Endometrial microvascular endothelial cells (primary cell): Measurements from ENCODE around the gene TBCD. TPM values are rescaled to one million over a fixed set of nuclear protein-coding genes. Genes with fewer than 3 reads are reported as not detected.

Experiments
- in situ Hi-C: cut with HindIII; loops from 2 replicates; pipeline ENCODE4 v1.10.0; 2017; ENCODE audit warnings: low sequenced_read_pairs, low pct_unique_long_range_greater_than_20kb; ENCODE audit errors: inconsistent ontology term
- total RNA-seq: library from RNA; depleted of rRNA; stranded (reverse); fragments of >200 nt; gene quantifications from one replicate; pipeline ENCODE4 v1.2.3, GENCODE V29; 2015; ENCODE audit errors: inconsistent ontology term

Gene TBCD
- total RNA-seq, 1 donor from 2014 or later: 88.0 TPM

DNA sequence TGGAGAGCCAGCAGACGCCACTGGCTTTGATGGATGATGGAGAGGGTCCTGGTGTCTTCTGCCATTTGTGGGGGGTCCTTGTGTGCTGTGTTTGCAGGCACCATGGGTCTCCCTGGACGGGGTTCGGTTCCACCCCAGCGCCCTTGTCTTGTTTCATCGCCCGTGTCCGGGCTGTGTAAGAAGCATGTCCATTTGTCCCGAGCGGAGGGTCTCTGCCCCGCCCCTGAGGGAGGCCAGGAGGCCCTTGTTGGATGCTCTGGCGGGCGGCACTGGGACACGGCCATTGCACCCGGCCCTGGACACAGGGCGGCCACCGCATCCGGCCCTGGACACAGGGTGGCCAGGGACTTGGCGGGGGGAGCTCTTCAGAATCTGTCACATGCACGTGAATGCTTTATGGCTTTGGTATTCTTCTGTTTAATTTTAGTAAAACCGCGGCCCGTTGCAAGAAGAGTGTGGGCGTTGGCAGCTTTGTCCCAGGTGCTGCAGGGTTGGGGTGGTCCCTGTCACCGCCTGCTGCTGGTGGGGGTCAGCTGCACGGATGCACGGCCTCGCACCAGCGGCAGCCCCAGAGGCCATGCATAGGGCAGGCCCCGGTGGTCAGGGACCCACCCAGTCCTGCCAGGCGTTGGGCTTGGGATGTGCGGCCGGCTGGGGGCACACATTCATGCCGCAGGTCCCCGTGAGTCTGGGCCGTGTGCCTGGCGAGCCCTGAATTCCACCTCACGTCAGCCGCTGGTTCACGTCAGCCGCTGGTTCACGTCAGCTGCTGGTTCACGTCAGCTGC, 108.9 kb downstream of the TBCD start:
- in situ Hi-C loops: no loop called here

DNA sequence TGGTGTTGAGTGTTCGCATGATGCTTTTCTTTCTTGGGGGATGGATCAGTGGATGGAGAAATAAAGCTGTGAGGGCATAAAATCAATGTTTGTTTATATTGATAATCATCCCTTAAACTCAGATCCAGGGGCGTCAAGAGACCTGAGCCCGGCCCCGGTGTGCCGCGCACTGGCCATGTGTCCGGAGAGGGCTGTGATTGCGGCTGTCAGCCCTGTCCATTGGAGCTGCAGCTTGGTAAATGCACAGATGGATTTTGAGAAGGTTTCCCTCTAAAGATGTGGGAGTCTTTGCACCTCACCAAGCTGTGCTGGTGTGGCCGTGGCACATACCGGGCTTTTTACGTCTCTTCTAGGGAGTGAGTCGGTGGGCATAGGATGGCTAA, 109.5 kb downstream of the TBCD start:
- in situ Hi-C loops: no loop called here

DNA sequence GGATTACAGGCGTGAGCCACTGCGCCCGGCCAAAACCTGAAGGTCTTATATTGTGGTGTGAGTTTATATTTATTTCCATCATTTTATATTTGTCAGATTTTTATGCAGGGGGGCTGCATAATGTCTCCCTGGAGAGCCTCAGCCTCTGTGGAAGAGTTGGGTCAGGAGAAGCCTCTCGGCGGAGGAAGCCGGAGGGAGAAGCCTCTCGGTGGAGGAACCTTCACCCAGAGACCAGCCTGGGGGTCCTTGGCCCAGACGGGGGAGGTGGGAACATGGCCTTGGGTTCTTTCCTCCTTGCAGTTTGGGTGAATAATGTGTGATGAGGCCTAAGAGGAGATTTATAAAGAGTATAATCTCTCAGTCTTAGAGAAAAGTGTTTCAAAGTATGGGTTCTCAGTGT, 110.3 kb downstream of the TBCD start:
- in situ Hi-C loops: no loop called here

DNA sequence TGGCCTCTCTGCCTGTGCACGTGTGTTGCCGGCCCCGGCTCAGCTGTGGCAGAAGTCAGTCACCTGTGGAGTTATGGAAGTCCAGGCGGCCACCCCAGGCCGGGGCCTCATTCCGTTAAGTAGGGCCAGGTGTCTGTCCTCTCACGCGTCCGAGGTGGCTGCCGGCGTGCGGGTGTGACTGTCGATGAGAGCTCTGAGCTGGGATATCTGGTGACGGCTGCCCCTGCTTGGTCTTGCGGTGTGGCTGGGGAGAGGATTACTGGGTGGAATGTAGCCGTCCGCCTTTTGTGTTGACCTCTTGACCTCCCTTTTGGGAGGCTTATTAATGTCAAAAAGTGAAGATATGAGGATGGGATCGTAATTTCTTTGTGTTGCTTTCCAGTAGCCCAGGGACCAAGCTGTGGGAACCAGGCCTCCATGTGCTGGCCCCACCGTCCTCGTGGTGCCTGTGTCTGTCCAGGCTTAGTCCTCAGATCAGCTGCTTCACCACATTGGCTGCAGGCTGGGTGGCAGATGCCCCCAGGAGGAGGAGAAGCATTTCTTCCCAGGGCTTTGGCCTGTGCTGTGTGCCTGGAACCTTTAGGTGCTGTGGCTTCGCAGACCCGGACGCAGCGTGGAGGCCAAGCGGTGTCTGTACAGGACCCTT, 111.0 kb downstream of the TBCD start:
- in situ Hi-C loops: no loop called here

DNA sequence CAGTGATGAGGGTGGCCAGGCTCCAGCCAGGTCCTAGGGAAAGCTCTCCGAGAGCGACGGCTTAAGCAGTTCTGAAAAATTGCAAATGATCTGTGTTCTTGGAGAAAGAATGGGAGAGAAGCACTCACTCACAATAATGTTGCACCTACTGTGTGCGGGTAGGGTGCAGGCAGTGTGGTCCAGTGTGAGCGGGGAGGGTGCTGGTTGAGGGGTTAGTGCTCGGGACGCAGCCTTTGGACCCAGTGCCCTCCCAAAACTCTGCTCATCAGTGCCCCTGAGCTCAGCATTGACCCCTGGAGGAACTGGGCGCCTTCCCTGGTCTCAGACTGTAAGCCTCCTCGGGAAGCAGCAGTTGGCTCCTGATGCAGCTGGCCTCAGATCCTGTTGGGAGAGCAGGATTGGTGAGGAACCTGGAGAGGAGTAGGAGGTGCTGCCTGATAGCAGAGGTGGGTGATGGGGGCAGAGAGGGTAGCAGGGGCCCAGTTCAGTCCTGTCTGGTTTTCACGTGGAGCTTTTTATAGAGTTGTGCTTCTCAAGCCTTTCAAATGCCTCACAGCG, 111.6 kb downstream of the TBCD start:
- in situ Hi-C loops: no loop called here

DNA sequence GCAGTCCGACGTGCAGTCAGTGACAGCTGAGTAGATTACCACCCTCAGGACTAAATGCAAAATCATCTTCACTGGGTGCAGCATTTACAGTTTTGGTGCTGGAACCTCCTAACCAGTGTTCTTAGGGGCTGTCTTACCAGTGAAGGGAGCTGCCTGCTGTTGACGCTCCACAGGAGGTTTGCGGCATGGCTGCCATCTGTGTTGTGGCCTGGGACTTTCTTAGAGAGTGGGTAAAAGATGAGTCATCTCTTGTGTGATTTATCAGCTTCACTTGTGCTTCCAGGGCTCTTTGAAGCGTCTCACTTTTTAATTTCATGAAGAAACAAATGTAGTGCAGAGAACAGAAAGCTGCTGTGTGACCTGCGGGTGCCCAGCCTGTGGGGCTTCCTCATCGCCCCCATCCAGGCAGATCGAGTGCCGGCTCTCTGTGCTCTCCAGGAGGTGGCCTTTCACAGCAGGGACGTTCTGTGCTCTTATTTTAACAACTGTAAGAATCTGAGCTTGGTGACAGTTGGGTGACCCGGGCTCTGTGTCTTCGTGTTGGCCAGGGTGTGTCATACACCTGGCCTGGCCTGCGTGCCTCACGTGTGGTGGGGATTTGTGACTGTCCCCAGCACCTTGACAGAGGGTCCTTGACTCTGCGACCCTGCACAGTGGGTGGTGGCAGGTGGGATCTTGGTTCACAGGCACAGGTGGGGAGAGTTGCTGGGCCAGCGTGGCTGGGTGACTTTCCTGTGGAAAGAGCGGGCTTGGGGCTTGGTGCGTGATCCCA, 112.3 kb downstream of the TBCD start:
- in situ Hi-C loops: no loop called here

DNA sequence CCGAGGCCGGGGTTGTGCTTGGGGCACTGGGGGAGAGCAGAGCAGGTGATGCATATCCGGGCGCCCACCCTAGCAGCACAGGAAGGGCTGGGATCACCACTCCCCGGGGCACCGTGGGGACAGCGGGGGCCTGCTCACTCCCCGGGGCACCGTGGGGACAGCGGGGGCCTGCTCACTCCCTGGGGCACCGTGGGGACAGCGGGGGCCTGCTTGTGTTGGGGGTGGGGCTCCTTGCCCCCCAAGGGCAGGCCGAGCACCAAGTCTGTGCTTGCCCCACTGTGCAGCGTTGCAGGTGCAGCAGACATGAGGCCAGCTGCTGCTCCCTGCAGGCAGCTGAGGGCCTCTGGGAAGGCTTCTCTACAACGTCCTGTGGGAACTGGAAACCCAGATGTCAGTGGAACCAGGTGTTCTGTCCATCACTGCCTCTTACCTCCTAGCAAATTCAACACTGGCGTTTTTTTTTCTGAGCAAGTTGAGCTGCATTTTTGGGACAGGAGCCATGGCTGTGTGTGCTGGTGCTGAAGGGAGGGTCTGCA, 112.9 kb downstream of the TBCD start:
- in situ Hi-C loops: no loop called here

DNA sequence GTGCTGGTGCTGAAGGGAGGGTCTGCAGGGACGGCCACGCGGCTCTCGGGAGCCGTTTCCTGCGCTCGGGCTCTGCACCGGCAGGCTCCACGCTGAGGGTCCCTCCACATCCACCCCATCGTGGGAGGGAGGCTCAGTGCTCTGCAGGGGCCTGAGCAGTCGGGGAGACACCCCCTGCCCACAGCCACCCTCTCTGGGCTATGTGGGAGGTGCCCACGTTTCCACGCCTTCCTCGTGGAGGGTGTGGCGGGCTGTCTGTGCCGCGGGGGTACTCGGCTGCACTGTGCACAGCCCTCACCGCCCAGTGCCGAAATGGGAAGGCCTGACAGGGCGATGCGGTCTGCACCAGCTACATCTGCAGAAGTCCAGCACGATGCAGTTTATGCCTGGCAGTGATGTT, 113.4 kb downstream of the TBCD start:
- in situ Hi-C loops: no loop called here

DNA sequence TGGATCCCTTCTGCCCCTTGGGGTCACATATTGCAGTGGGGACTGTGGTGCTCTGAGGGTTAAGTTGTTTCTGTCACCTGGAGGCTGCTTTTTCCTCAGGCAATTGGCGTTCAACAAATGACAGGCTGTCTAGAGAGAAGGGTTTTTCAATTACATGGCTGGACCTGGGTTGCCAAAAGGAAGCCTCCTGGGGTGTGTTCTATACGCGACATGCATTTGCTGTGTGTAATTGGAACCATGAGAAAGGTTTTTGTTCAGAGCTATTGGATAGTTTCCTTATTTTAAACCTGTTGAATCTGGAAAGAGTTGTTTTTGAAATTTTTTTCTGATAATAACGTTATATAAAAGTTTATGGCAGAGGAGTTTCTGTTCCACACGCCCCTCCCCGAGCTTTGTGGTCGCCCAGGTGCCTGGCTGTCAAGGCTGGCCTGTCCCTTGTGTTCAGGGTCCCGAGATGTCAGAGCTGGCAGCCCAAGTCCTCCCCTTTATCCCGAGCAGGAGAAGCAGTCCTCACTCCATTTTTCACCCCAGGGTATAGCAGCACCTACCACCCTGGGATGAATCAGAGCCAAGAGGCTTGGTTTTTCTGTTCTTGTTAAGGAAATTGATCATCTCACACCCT, 114.0 kb downstream of the TBCD start:
- in situ Hi-C loops: no loop called here

DNA sequence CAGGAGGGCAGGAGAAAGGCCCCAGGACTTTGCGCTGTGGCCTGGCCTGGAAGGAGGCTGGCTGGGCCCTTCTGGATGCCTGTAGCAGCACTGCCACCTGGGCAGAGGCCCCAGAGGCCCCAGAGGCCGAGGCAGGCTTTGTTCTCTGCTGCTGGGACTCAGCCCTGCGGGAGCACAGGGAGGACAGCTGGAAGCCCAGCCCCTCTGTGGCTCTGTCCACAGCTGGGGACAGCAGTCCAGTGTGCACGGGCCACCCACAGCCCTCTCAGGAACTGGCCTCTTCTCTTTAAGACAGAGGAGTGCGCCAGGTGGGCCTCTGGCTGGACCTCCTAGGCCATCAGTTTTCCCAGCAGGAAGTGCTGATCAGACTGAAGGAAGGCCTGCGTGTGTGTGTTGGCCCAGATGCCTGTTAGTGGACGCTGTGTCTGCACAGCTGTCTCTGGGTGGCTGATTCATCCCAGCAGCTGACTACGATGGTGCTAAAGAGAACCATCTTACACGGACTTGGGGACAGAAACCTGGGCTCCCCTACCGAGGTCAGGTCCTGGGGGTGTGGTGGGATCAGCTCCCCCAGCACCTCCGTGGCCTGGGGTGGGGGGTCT, 114.8 kb downstream of the TBCD start:
- in situ Hi-C loops: no loop called here

DNA sequence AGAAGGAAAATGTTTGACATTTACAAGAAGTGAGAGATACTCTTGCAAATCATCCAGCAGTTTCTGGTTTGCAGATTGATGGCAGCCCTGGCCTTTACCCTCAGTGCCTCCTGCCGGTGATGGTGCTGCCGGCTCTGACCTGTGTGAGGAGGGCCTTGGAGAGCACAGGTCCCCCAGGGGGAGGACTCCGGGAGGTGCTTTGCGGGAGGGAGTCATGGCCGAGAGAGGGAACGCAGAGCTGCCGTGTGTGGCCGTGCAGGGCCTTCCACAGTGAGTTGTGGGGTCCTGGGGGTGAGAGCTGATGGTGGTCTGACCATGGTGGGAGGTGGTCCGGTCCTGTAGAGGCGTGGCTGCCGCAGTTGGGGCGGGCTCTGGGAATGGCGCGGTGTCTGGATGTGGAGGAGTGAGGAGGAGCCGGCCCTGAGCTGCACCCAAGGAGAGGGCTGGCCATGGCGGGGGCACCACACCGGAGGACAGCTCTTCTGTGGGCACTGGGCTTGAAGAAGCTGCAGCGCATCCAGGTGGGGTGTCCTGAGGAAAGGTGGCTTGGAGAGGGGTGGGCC, 116.0 kb downstream of the TBCD start:
- in situ Hi-C loops: no loop called here

DNA sequence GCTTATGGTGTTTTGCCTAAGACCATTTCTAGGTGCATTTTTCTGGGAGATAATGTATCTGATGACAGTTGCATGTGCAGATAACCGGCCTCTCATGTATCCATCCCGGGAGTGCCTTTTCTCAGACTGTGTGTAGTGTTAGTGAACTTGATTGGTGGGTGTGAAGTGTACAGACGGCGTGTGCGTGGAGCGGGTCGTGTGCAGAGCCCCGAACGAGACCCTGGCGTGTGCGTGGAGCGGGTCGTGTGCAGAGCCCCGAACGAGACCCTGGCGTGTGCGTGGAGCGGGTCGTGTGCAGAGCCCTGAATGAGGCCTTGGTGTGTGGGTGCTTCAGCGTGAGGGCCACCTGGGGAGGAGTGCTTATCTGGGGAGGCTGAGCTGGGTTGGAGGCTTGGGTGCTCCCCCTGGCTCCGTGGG, 116.9 kb downstream of the TBCD start:
- in situ Hi-C loops: no loop called here

DNA sequence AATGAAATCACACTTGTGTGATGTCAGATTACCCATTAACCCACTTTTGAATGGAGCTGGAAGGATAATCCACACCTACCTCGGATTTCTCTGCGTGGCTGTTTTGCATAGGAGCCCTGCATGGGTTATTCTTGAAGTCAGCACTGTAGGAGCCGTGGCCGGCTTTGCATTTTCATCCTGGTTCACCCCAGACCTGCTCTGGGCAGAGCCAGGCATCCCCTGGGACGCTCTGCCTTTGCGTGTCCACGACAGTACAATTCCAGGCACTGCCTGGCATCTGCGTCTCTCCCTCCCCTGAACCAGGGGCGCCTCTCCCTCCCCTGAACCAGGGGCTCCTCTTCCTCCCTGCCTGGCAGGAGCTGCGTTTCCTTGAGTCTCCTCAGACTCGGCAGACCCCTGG, 117.7 kb downstream of the TBCD start:
- in situ Hi-C loops: no loop called here

DNA sequence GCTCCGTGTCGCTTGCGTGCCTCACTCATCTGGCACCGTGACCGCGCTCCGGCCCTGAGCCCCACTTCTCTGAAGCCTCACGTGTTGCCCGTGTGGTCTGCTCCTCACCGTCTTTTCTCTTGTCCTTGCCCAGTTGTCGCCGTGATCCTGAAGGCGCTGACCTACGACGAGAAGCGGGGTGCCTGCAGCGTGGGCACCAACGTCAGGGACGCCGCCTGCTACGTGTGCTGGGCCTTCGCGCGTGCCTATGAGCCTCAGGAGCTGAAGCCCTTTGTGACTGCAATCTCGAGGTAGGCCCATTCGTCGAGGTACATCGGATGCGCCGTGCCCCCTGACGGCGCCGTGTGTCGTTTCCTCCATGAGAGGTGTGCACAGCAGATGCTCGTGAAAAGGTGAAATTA, 118.2 kb downstream of the TBCD start:
- in situ Hi-C loops: no loop called here

DNA sequence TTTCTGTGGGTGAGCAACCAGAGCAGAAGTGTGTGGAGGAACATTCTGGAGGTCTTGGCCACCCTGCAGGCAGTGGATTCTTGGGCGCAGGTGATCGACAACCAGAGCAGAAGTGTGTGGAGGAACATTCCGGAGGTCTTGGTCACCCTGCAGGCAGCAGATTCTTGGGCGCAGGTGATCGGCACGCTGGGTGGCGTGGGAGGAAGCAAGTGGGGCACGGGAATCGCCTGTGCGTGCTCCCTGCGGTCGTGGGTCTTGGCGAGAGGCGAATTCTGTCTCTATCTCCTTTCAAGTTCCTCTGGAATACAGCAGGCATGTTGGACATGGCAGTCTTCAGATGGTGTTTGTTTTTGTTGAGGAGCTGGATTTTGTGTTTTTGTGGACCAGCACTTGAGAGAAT, 118.7 kb downstream of the TBCD start:
- in situ Hi-C loops: no loop called here

DNA sequence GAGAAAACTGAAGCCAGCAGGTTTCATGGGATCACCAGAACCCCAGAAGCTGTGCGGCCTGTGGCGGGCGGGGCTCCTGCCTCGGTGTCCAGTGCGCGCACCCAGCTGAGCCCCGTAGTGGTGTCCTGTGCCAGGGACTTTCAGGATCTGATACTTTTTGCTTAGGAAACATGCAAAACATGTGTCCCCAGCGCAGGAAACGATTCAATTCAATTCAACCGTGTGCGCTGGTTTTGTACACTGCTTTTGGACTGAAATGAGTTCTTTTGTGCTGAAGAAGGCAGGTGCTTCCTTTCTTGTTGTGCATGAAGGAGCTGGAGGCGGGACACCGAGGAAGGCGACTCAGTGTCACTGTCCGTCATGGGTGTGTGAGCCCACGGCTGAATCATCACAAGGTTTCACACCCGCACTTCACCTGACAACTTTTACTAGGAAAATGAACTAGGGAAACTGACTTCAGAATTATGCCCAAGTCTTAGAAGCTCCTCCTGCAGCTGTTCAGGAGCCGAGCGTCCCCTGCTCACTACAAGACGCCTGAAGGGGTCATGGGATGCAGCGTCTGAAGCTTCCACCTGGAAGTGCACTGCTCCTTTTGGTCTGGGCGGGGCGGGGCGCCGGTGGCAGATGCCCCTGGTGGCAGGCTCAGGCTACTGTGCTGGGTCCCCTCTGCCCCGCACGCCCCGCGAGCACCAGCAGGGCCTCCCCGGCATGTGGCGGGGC, 119.4 kb downstream of the TBCD start:
- in situ Hi-C loops: no loop called here

DNA sequence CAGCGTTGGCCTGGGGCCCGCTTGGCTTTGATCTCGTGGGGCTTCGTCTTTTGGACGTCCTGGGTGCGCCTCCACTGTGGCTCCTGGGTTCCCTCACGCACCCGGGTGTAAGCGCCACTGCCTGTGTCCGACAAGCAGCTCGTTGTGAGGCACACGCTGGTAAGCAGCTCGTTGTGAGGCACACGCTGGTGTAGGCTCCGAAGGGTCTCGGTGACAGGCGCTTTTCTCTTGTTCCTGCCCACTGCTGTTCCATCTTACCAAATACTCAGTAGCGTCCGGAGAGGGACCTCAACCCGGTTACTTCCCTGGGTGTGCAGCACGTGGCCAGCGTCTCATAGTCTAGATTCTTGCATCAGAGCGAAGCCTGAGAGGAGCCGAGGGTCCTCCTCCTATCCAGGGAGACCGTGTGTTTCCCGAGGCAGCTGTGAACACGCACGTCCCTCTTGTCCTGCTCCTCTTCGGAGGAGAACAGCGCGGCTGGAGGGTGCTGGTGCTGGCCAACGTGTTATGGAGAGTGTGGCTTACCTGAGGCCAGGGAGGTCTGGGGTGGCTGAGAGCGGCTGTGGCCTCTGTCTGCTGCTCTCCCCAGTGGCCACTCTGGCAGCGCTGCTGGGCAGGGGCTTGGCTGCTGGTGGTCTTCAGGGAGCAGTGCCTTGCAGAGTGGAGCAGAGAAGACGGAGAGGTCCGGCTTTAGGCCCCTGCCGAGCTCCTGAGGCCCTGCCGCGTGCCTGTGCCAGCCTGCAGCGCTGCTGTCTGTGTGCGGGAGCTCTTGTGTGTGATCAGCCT, 120.1 kb downstream of the TBCD start:
- in situ Hi-C loops: no loop called here
